Spleen (tissue), 11 donors: Measurements from ENCODE around the gene TNRC6B. TPM values are rescaled to one million over a fixed set of nuclear protein-coding genes. Genes with fewer than 3 reads are reported as not detected.
A peak's percentile ranks its signal among the peaks of the same experiment; 100 is the strongest.

ENCODE experiments used
- DNase-seq: peaks from one replicate; pipeline ENCODE4 v3.0.0-alpha.2; 2020
- H3K27ac ChIP-seq, 8 donors: fragments of 200-600 bp; sonication (generic) in 7 of 8; 1 replicate in 4 of 8; 2 replicates in 4 of 8; pipeline versions ENCODE4 v1.5.0 to v1.8.0; 2016 to 2021; ENCODE audit warnings: inconsistent platforms in 4 of 8, mild to moderate bottlenecking in 4 of 8, moderate library complexity in 1 of 8
- H3K27me3 ChIP-seq, 7 donors: fragments of 200-600 bp; sonication (generic) in 6 of 7; replicated peaks in 1 of 7; 1 replicate in 4 of 7; 2 replicates in 3 of 7; pipeline versions ENCODE4 v1.5.0 to v1.8.0; 2016 to 2021; ENCODE audit warnings: inconsistent platforms in 3 of 7, mild to moderate bottlenecking in 1 of 7
- H3K36me3 ChIP-seq, 6 donors: fragments of 200-600 bp; sonication (generic) in 5 of 6; 1 replicate in 4 of 6; 2 replicates in 2 of 6; pipeline versions ENCODE4 v1.5.0 to v1.8.0; 2016 to 2021; ENCODE audit warnings: inconsistent platforms in 2 of 6
- H3K4me1 ChIP-seq, 6 donors: fragments of 200-600 bp; sonication (generic) in 5 of 6; 1 replicate in 3 of 6; 2 replicates in 3 of 6; pipeline versions ENCODE4 v1.5.0 to v1.8.0; 2016 to 2021; ENCODE audit warnings: inconsistent platforms in 3 of 6
- H3K4me3 ChIP-seq, 8 donors: fragments of 200-600 bp; sonication (generic) in 7 of 8; 1 replicate in 4 of 8; 2 replicates in 4 of 8; pipeline versions ENCODE4 v1.5.0 to v1.8.0; 2016 to 2021; ENCODE audit warnings: inconsistent platforms in 4 of 8, mild to moderate bottlenecking in 4 of 8, moderate library complexity in 2 of 8
- H3K9me3 ChIP-seq, 8 donors: fragments of 200-600 bp; sonication (generic) in 7 of 8; 1 replicate in 4 of 8; 2 replicates in 4 of 8; pipeline versions ENCODE4 v1.5.0 to v1.8.0; 2016 to 2021; ENCODE audit warnings: inconsistent platforms in 4 of 8
- CTCF ChIP-seq, 11 experiments: fragments of 200-600 bp in 7 of 11; fragments of 450-650 bp in 4 of 11; sonication (generic) in 4 of 11; IDR thresholded peaks in 8 of 11; conservative IDR thresholded peaks in 3 of 11; 1 replicate in 7 of 11; 2 replicates in 4 of 11; pipeline versions ENCODE4 v1.4.0 to v1.8.0; 2016 to 2021; ENCODE audit warnings: antibody characterized with exemption in 11 of 11, inconsistent platforms in 4 of 11, mild to moderate bottlenecking in 1 of 11
- POLR2A ChIP-seq, 3 donors: fragments of 450-650 bp; IDR thresholded peaks; one replicate each; pipeline ENCODE4 v1.5.1; 2017; ENCODE audit warnings: antibody characterized with exemption in 3 of 3, mild to moderate bottlenecking in 1 of 3
- POLR2AphosphoS5 ChIP-seq, 3 donors: sonication (generic); formaldehyde crosslinking; IDR thresholded peaks; one replicate each; pipeline ENCODE4 v1.5.1; 2017; ENCODE audit warnings: antibody characterized with exemption in 3 of 3
- WGBS, 5 donors: extraction: QIAGEN DNeasy Blood & Tissue Kit in 3 of 5; methylation state at CpG; one replicate each; pipeline versions ENCODE4 v1.1.5 to v1.1.7; 2013 to 2018; 5-methylcytosine and 5-hydroxymethylcytosine counted together
- intact Hi-C: fragments of 100-400 bp; cut with DNase I; formaldehyde crosslinking; loops from one replicate; pipeline ENCODE4 v1.15.0; 2023; ENCODE audit warnings: low total_unique reads
- polyA plus RNA-seq, 3 donors: library from polyadenylated mRNA; stranded (reverse); fragments of 200-250 nt; gene quantifications; one replicate each; pipeline ENCODE4 v1.2.1, GENCODE V29; 2013
- total RNA-seq, 7 donors: library from RNA; depleted of rRNA in 3 of 7; stranded (reverse); fragments of >200 nt in 3 of 7; fragmentation: NEBNext Ultra II Directional in 4 of 7; extraction: Animal tissue kit (Norgen Biotek cat#: 25700) in 4 of 7; gene quantifications; one replicate each; pipeline versions ENCODE4 v1.1.0 to v1.2.1, GENCODE V29; 2016 to 2021
- donor health status: healthy with polysubstance abuse.
- donor health status: DM: no; HTN: no; CAD: no; lungs with moderate emphysema.
- donor health status: DM: no; HTN: no; CAD: no.
- donor health status: Bipolar disorder and iron deficiency.
- donor health status: healthy.
- donor health status: DM: no; HTN: no; CAD: no.
- donor health status: DM: yes; HTN: yes; CAD: no.

TNRC6B gene
- total and polyA plus RNA-seq, 10 donors = 1.2 to 221 (median 95.3) TPM

- Histone ChIP-seq H3K27ac (peak overlapping the region in 7 of 8 donors; percentile 17 to 63 (median 41)), H3K4me3 (no peak overlapping the region), H3K36me3 (peaks cover 0 to 12% (median 0%) of the 10 kb centered on the region in 6 donors), H3K9me3 (no peaks in the 10 kb centered on the region), H3K27me3 (no peaks in the 10 kb centered on the region), H3K4me1 (peaks cover 20 to 82% (median 55%) of the 10 kb centered on the region in 6 donors)
- WGBS, 5 donors = 37 to 68% (median 46%) methylated on average over 5 of the region's 5 CpGs
- no peak for DNase-seq
- TF ChIP-seq POLR2A (IDR thresholded peaks at IDR 0.05) (no peak), POLR2AphosphoS5 (IDR thresholded peaks at IDR 0.05) (peak in 1 of 3 donors; percentile 17), CTCF (IDR thresholded peaks at IDR 0.05 in 8 of 11, conservative IDR thresholded peaks at IDR 0.05 in 3 of 11) (peak in 1 of 11 experiments; percentile 20)
- intact Hi-C loops = no loop called here
Measured at GRCh38 chr22:40203572-40203971, 25.8 kb downstream of the TNRC6B start.

- WGBS, 5 donors = 51 to 67% (median 57%) methylated on average over 5 of the region's 5 CpGs
- Histone ChIP-seq H3K36me3 (peaks cover 0 to 12% (median 0%) of the 10 kb centered on the region in 6 donors), H3K27ac (peak overlapping the region in 7 of 8 donors; percentile 17 to 63 (median 41)), H3K4me3 (no peak overlapping the region), H3K27me3 (no peaks in the 10 kb centered on the region), H3K4me1 (peaks cover 22 to 82% (median 58%) of the 10 kb centered on the region in 6 donors), H3K9me3 (no peaks in the 10 kb centered on the region)
- no peak for DNase-seq
- TF ChIP-seq POLR2AphosphoS5 (IDR thresholded peaks at IDR 0.05) (peak in 1 of 3 donors; percentile 47), CTCF (IDR thresholded peaks at IDR 0.05 in 8 of 11, conservative IDR thresholded peaks at IDR 0.05 in 3 of 11) (no peak), POLR2A (IDR thresholded peaks at IDR 0.05) (no peak)
- intact Hi-C loops = no loop called here
Measured at GRCh38 chr22:40204321-40205116, 26.8 kb downstream of the TNRC6B start.

- no peak for TF ChIP-seq POLR2A (IDR thresholded peaks at IDR 0.05)
- TF ChIP-seq POLR2AphosphoS5 (IDR thresholded peaks at IDR 0.05) = peak in 1 of 3 donors; percentile 24
- no peaks in the 10 kb centered on the region for H3K9me3 ChIP-seq
- H3K36me3 ChIP-seq = peaks cover 0 to 9% (median 0%) of the 10 kb centered on the region in 6 donors
- H3K27ac ChIP-seq = no peak overlapping the region
- intact Hi-C loops = no loop called here
- no peak overlapping the region for H3K4me3 ChIP-seq
- 92 to 96% (median 93%) methylated on average over 15 of the region's 15 CpGs for WGBS, 5 donors
- no peaks in the 10 kb centered on the region for H3K27me3 ChIP-seq
- H3K4me1 ChIP-seq = peaks cover 42 to 88% (median 66%) of the 10 kb centered on the region in 6 donors
- no peak for DNase-seq
Measured at GRCh38 chr22:40206561-40206960, 28.8 kb downstream of the TNRC6B start.

- intact Hi-C loops = no loop called here
- Histone ChIP-seq H3K36me3 (peaks cover 0 to 7% (median 0%) of the 10 kb centered on the region in 6 donors), H3K4me1 (peaks cover 47 to 90% (median 70%) of the 10 kb centered on the region in 6 donors), H3K4me3 (no peak overlapping the region), H3K27me3 (no peaks in the 10 kb centered on the region), H3K9me3 (no peaks in the 10 kb centered on the region), H3K27ac (peak overlapping the region in 6 of 8 donors; percentile 4 to 77 (median 58))
- TF ChIP-seq POLR2AphosphoS5 (IDR thresholded peaks at IDR 0.05) = no peak
- TF ChIP-seq POLR2A (IDR thresholded peaks at IDR 0.05) = no peak
- TF ChIP-seq CTCF (IDR thresholded peaks at IDR 0.05 in 8 of 11, conservative IDR thresholded peaks at IDR 0.05 in 3 of 11) = no peak
- 28 to 43% (median 33%) methylated on average over 1 of the region's 1 CpG for WGBS, 5 donors
- no peak for DNase-seq
Measured at GRCh38 chr22:40210818-40211217, 33.1 kb downstream of the TNRC6B start.
